ENCODE measurements around the gene KLHL11.

GRCh38 chr17:41885733-41886132 is 20.5 kb upstream of the KLHL11 start:
- TF ChIP-seq CTCF (conservative IDR thresholded peaks at IDR 0.05), result no peak
- no peak for TF ChIP-seq ZFX (IDR thresholded peaks at IDR 0.05)

Measured in C4-2B (cell line).